ENCODE measurements around the gene TIGD2.

- TF ChIP-seq EZH2 (IDR thresholded peaks at IDR 0.05; ENCODE audit: low read depth, unreplicated experiment) (no peak), CTCF (conservative IDR thresholded peaks at IDR 0.05; ENCODE audit: low read depth in 2 of 2) (no peak), POLR2AphosphoS5 (IDR thresholded peaks at IDR 0.05; ENCODE audit: low read depth) (no peak), EZH2phosphoT487 (IDR thresholded peaks at IDR 0.05; ENCODE audit: unreplicated experiment) (no peak), REST (IDR thresholded peaks at IDR 0.05; ENCODE audit: unreplicated experiment) (no peak), JUNB (IDR thresholded peaks at IDR 0.05; ENCODE audit: unreplicated experiment) (no peak), ZNF331 (CRISPR knock-in tag; IDR thresholded peaks at IDR 0.05; ENCODE audit: low read depth) (no peak), ZNF114 (CRISPR knock-in tag; IDR thresholded peaks at IDR 0.05) (no peak), CREB1 (CRISPR knock-in tag; IDR thresholded peaks at IDR 0.05; ENCODE audit: low read depth) (no peak), ZNF462 (CRISPR knock-in tag; IDR thresholded peaks at IDR 0.05) (no peak), ETS1 (IDR thresholded peaks at IDR 0.05) (no peak)
Measured at GRCh38 chr4:89140168-89140759, 28.9 kb downstream of the TIGD2 start.

Data from GM23338 (cell line).